Frontal cortex (tissue), 4 donors: ENCODE data around the gene RNF114. TPM values are rescaled to one million over a fixed set of nuclear protein-coding genes. Genes with fewer than 3 reads are reported as not detected.

Experiments
- DNase-seq, 2 donors: peaks; one replicate each; pipeline ENCODE4 v3.0.0; 2012; ENCODE audit warnings: low spot score in 2 of 2
- FAIRE-seq: peaks from 2 replicates; lab custom pipeline; 2012; peaks lifted over from hg19 to GRCh38; lab: Jason Lieb, UNC
- small RNA-seq: library from RNA; depleted of rRNA; stranded (forward); fragments of <200 nt; gene quantifications from one replicate; pipeline ENCODE3, GENCODE V24; 2014
- total RNA-seq: library from RNA; depleted of rRNA; stranded (reverse); fragments of >200 nt; gene quantifications from one replicate; pipeline ENCODE4 v1.2.3, GENCODE V29; 2014
- donor health status: control.
- donor health status: control.
- donor health status: control.

The RNF114 gene
- total RNA-seq, 1 donor from 2014 or later = 31.0 TPM

- FAIRE-seq (no peak), DNase-seq (no peak)
These were observed 65.7 kb downstream of the RNF114 start for GRCh38 chr20:50001784-50002311.

GRCh38 chr20:50003253-50003656, 67.1 kb downstream of the RNF114 start:
- DNase-seq = no peak
- no peak for FAIRE-seq

Small RNAs within 50 kb of the gene (small RNA-seq; reads per million reads assigned to genes)
- gene RF00017 = not detected
- gene RF00019 = not detected
- gene RNU6-147P = not detected

Other genes starting within 250 kb of the RNF114 start
- 62.0 TPM for gene B4GALT5, start 222.5 kb upstream of the RNF114 start, total RNA-seq
- 4.5 TPM for gene SLC9A8, start 123.6 kb upstream of the RNF114 start, total RNA-seq
- gene SPATA2, start 20.9 kb upstream of the RNF114 start, total RNA-seq = 2.0 TPM
- not detected for gene SNAI1, start 46.6 kb downstream of the RNF114 start, total RNA-seq
- 20.0 TPM for gene UBE2V1, start 176.8 kb downstream of the RNF114 start, total RNA-seq
- gene PEDS1, start 217.3 kb downstream of the RNF114 start, total RNA-seq = 9.4 TPM